ENCODE results near the gene RANBP9.

The RANBP9 gene

GRCh38 chr6:13600036-13600435 is 111.6 kb downstream of the RANBP9 start:
- Histone ChIP-seq H2AFZ (ENCODE audit: low read length) (no peak overlapping the region), H3K27me3 (ENCODE audit: control insufficient read depth in 3 of 3, insufficient read depth in 3 of 3, low read depth in 1 of 3, low read length in 3 of 3) (no peaks in the 10 kb centered on the region), H2BK5ac (ENCODE audit: low read length) (no peak overlapping the region), H3K23ac (ENCODE audit: low read depth, low read length, poor library complexity) (no peak overlapping the region), H2BK12ac (ENCODE audit: low read length) (no peak overlapping the region), H3K4me3 (ENCODE audit: low read length in 2 of 2) (no peak overlapping the region), H3K18ac (ENCODE audit: low read length) (no peak overlapping the region), H3K4ac (ENCODE audit: low read length) (no peak overlapping the region), H3K4me2 (ENCODE audit: insufficient read depth, low read length, poor library complexity, severe bottlenecking) (no peak overlapping the region), H2BK15ac (ENCODE audit: low read length) (no peak overlapping the region), H2AK5ac (ENCODE audit: low read depth, low read length) (no peak overlapping the region), H3K79me1 (ENCODE audit: low read depth, low read length) (no peaks in the 10 kb centered on the region), H4K91ac (ENCODE audit: low read depth, low read length, poor library complexity) (no peak overlapping the region), H3K27ac (replicated peaks; ENCODE audit: low read length) (no peak overlapping the region), H3K4me1 (ENCODE audit: control insufficient read depth in 2 of 2, insufficient read depth in 1 of 2, low read depth in 1 of 2, low read length in 2 of 2) (no peaks in the 10 kb centered on the region), H2BK120ac (ENCODE audit: low read depth, low read length) (no peak overlapping the region), H3K9me3 (replicated peaks in 1 of 2; ENCODE audit: control insufficient read depth in 2 of 2, insufficient read depth in 1 of 2, low read depth in 1 of 2, low read length in 2 of 2) (peaks cover 0 to 2% of the 10 kb centered on the region in 2 donors), H4K8ac (ENCODE audit: low read depth, low read length) (no peak overlapping the region), H3K36me3 (replicated peaks in 1 of 2; ENCODE audit: control insufficient read depth in 2 of 2, insufficient read depth in 2 of 2, low read length in 2 of 2) (peaks cover 6 to 68% of the 10 kb centered on the region in 2 donors), H3K14ac (ENCODE audit: low read length) (no peak overlapping the region), H3K9ac (ENCODE audit: low read depth, low read length, poor library complexity) (no peak overlapping the region)
- no peak for DNase-seq (ENCODE audit: low spot score)
- WGBS, 2 donors (ENCODE audit: extremely low coverage in 2 of 2, insufficient read length in 2 of 2, insufficient replicate concordance in 1 of 2), result no CpG with 5 or more reads among the region's 6 CpGs

GRCh38 chr6:13597073-13597472 is 114.6 kb downstream of the RANBP9 start:
- Histone ChIP-seq H3K18ac (ENCODE audit: low read length) (no peak overlapping the region), H3K9ac (ENCODE audit: low read depth, low read length, poor library complexity) (no peak overlapping the region), H3K27ac (replicated peaks; ENCODE audit: low read length) (no peak overlapping the region), H2AFZ (ENCODE audit: low read length) (no peak overlapping the region), H3K4me1 (ENCODE audit: control insufficient read depth in 2 of 2, insufficient read depth in 1 of 2, low read depth in 1 of 2, low read length in 2 of 2) (no peaks in the 10 kb centered on the region), H2BK5ac (ENCODE audit: low read length) (no peak overlapping the region), H3K14ac (ENCODE audit: low read length) (no peak overlapping the region), H3K9me3 (replicated peaks in 1 of 2; ENCODE audit: control insufficient read depth in 2 of 2, insufficient read depth in 1 of 2, low read depth in 1 of 2, low read length in 2 of 2) (peaks cover 0 to 2% of the 10 kb centered on the region in 2 donors), H3K4me3 (ENCODE audit: low read length in 2 of 2) (no peak overlapping the region), H4K91ac (ENCODE audit: low read depth, low read length, poor library complexity) (no peak overlapping the region), H2AK5ac (ENCODE audit: low read depth, low read length) (no peak overlapping the region), H3K4me2 (ENCODE audit: insufficient read depth, low read length, poor library complexity, severe bottlenecking) (no peak overlapping the region), H2BK15ac (ENCODE audit: low read length) (no peak overlapping the region), H3K36me3 (replicated peaks in 1 of 2; ENCODE audit: control insufficient read depth in 2 of 2, insufficient read depth in 2 of 2, low read length in 2 of 2) (peaks cover 9 to 80% of the 10 kb centered on the region in 2 donors), H2BK12ac (ENCODE audit: low read length) (no peak overlapping the region), H4K8ac (ENCODE audit: low read depth, low read length) (no peak overlapping the region), H3K4ac (ENCODE audit: low read length) (no peak overlapping the region), H2BK120ac (ENCODE audit: low read depth, low read length) (no peak overlapping the region), H3K23ac (ENCODE audit: low read depth, low read length, poor library complexity) (no peak overlapping the region), H3K79me1 (ENCODE audit: low read depth, low read length) (no peaks in the 10 kb centered on the region), H3K27me3 (ENCODE audit: control insufficient read depth in 3 of 3, insufficient read depth in 3 of 3, low read depth in 1 of 3, low read length in 3 of 3) (no peaks in the 10 kb centered on the region)
- no peak for DNase-seq (ENCODE audit: low spot score)
- no CpG with 5 or more reads among the region's 4 CpGs for WGBS, 2 donors (ENCODE audit: extremely low coverage in 2 of 2, insufficient read length in 2 of 2, insufficient replicate concordance in 1 of 2)

GRCh38 chr6:13593720-13594119 is 117.9 kb downstream of the RANBP9 start:
- Histone ChIP-seq H2BK120ac (ENCODE audit: low read depth, low read length) (no peak overlapping the region), H3K27ac (replicated peaks; ENCODE audit: low read length) (no peak overlapping the region)

GRCh38 chr6:13593103-13593502 is 118.5 kb downstream of the RANBP9 start:
- Histone ChIP-seq H4K91ac (ENCODE audit: low read depth, low read length, poor library complexity) (no peak overlapping the region), H2AK5ac (ENCODE audit: low read depth, low read length) (no peak overlapping the region), H2BK15ac (ENCODE audit: low read length) (no peak overlapping the region), H3K9me3 (replicated peaks in 1 of 2; ENCODE audit: control insufficient read depth in 2 of 2, insufficient read depth in 1 of 2, low read depth in 1 of 2, low read length in 2 of 2) (no peaks in the 10 kb centered on the region), H3K4me1 (ENCODE audit: control insufficient read depth in 2 of 2, insufficient read depth in 1 of 2, low read depth in 1 of 2, low read length in 2 of 2) (peaks cover 0 to 2% of the 10 kb centered on the region in 2 donors), H2BK5ac (ENCODE audit: low read length) (no peak overlapping the region), H4K8ac (ENCODE audit: low read depth, low read length) (no peak overlapping the region), H3K36me3 (replicated peaks in 1 of 2; ENCODE audit: control insufficient read depth in 2 of 2, insufficient read depth in 2 of 2, low read length in 2 of 2) (peaks cover 4 to 64% of the 10 kb centered on the region in 2 donors), H2AFZ (ENCODE audit: low read length) (no peak overlapping the region), H3K23ac (ENCODE audit: low read depth, low read length, poor library complexity) (no peak overlapping the region), H3K14ac (ENCODE audit: low read length) (no peak overlapping the region), H3K27me3 (ENCODE audit: control insufficient read depth in 3 of 3, insufficient read depth in 3 of 3, low read depth in 1 of 3, low read length in 3 of 3) (no peaks in the 10 kb centered on the region), H3K9ac (ENCODE audit: low read depth, low read length, poor library complexity) (no peak overlapping the region), H3K18ac (ENCODE audit: low read length) (no peak overlapping the region), H3K4me2 (ENCODE audit: insufficient read depth, low read length, poor library complexity, severe bottlenecking) (no peak overlapping the region), H3K4ac (ENCODE audit: low read length) (no peak overlapping the region), H3K27ac (replicated peaks; ENCODE audit: low read length) (no peak overlapping the region), H3K79me1 (ENCODE audit: low read depth, low read length) (no peaks in the 10 kb centered on the region), H3K4me3 (ENCODE audit: low read length in 2 of 2) (no peak overlapping the region), H2BK12ac (ENCODE audit: low read length) (no peak overlapping the region), H2BK120ac (ENCODE audit: low read depth, low read length) (no peak overlapping the region)
- no CpG with 5 or more reads among the region's 6 CpGs for WGBS, 2 donors (ENCODE audit: extremely low coverage in 2 of 2, insufficient read length in 2 of 2, insufficient replicate concordance in 1 of 2)
- no peak for DNase-seq (ENCODE audit: low spot score)

More at GRCh38 chr6:13593720-13594119, 117.9 kb downstream of the RANBP9 start:
- Histone ChIP-seq H3K27me3 (ENCODE audit: control insufficient read depth in 3 of 3, insufficient read depth in 3 of 3, low read depth in 1 of 3, low read length in 3 of 3) (no peaks in the 10 kb centered on the region), H2BK12ac (ENCODE audit: low read length) (no peak overlapping the region), H3K4ac (ENCODE audit: low read length) (no peak overlapping the region), H3K23ac (ENCODE audit: low read depth, low read length, poor library complexity) (no peak overlapping the region), H3K36me3 (replicated peaks in 1 of 2; ENCODE audit: control insufficient read depth in 2 of 2, insufficient read depth in 2 of 2, low read length in 2 of 2) (peaks cover 4 to 63% of the 10 kb centered on the region in 2 donors), H4K8ac (ENCODE audit: low read depth, low read length) (no peak overlapping the region), H2BK5ac (ENCODE audit: low read length) (no peak overlapping the region), H2BK15ac (ENCODE audit: low read length) (no peak overlapping the region), H4K91ac (ENCODE audit: low read depth, low read length, poor library complexity) (no peak overlapping the region), H3K4me3 (ENCODE audit: low read length in 2 of 2) (no peak overlapping the region), H3K4me1 (ENCODE audit: control insufficient read depth in 2 of 2, insufficient read depth in 1 of 2, low read depth in 1 of 2, low read length in 2 of 2) (peaks cover 0 to 2% of the 10 kb centered on the region in 2 donors), H3K79me1 (ENCODE audit: low read depth, low read length) (no peaks in the 10 kb centered on the region), H3K4me2 (ENCODE audit: insufficient read depth, low read length, poor library complexity, severe bottlenecking) (no peak overlapping the region), H3K14ac (ENCODE audit: low read length) (no peak overlapping the region), H2AFZ (ENCODE audit: low read length) (no peak overlapping the region), H3K9ac (ENCODE audit: low read depth, low read length, poor library complexity) (no peak overlapping the region), H2AK5ac (ENCODE audit: low read depth, low read length) (no peak overlapping the region), H3K9me3 (replicated peaks in 1 of 2; ENCODE audit: control insufficient read depth in 2 of 2, insufficient read depth in 1 of 2, low read depth in 1 of 2, low read length in 2 of 2) (no peaks in the 10 kb centered on the region), H3K18ac (ENCODE audit: low read length) (no peak overlapping the region)
- no CpG with 5 or more reads among the region's 6 CpGs for WGBS, 2 donors (ENCODE audit: extremely low coverage in 2 of 2, insufficient read length in 2 of 2, insufficient replicate concordance in 1 of 2)
- no peak for DNase-seq (ENCODE audit: low spot score)

All from neuronal stem cell (in vitro differentiated cells).